ENCODE results near the gene TMEM259.

The TMEM259 gene

GRCh38 chr19:971795-972194 lies 49.1 kb downstream of the TMEM259 start:
- no peak for DNase-seq
- intact Hi-C loops (cut with DNase I) = no loop called here

- DNase-seq = no peak
- intact Hi-C loops (cut with DNase I) = no loop called here
These were observed 50.2 kb downstream of the TMEM259 start for GRCh38 chr19:970695-971094.

GRCh38 chr19:966485-967088 lies 54.3 kb downstream of the TMEM259 start:
- intact Hi-C loops (cut with DNase I) = no loop called here
- DNase-seq = no peak

GRCh38 chr19:964761-965694 lies 55.9 kb downstream of the TMEM259 start:
- no peak for DNase-seq
- intact Hi-C loops (cut with DNase I) = no loop called here

GRCh38 chr19:964116-964520 lies 56.8 kb downstream of the TMEM259 start:
- DNase-seq = no peak
- intact Hi-C loops (cut with DNase I) = no loop called here

- intact Hi-C loops (cut with DNase I) = no loop called here
- DNase-seq = peak in 1 of 10 donors; percentile 54
These were observed 57.4 kb downstream of the TMEM259 start for GRCh38 chr19:963486-963951.

GRCh38 chr19:962683-963400 lies 58.1 kb downstream of the TMEM259 start:
- DNase-seq = peak in 1 of 10 donors; percentile 64
- intact Hi-C loops (cut with DNase I) = no loop called here

GRCh38 chr19:961866-962620 lies 58.9 kb downstream of the TMEM259 start:
- intact Hi-C loops (cut with DNase I) = no loop called here
- no peak for DNase-seq

GRCh38 chr19:960601-960938 lies 60.4 kb downstream of the TMEM259 start:
- intact Hi-C loops (cut with DNase I) = no loop called here
- DNase-seq = no peak

GRCh38 chr19:960020-960419 lies 60.9 kb downstream of the TMEM259 start:
- no peak for DNase-seq
- intact Hi-C loops (cut with DNase I) = no loop called here
